ENCODE results near the gene EML4. TPM values are rescaled to one million over a fixed set of nuclear protein-coding genes. Genes with fewer than 3 reads are reported as not detected.

Gene EML4
- total RNA-seq, 1 donor from 2014 or later: 41.1 TPM

DNA sequence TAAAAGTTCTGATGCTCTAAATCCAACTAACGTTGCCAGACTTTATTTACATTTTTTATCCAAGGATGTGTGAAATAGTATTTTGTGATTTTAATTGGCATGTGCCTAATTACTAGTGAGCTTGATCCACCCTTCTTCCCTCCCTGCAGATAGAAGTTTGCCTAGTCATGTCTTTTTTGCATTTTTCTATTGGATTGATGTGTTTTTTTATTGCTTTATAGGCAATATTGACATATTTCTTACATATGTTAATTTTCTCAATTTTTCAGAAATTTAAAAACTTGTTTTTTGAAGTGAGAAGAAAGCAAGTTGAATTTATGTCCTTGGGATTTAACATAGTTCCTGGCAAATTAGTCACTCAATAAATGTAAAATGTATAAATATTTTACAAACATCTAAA is 56.4 kb downstream of the EML4 start:
- H3K4me1 Mint-ChIP-seq (ENCODE audit: unreplicated experiment): peaks cover 27% of the 10 kb centered on the region
- no peaks in the 10 kb centered on the region for H3K9me3 Mint-ChIP-seq (ENCODE audit: unreplicated experiment)

DNA sequence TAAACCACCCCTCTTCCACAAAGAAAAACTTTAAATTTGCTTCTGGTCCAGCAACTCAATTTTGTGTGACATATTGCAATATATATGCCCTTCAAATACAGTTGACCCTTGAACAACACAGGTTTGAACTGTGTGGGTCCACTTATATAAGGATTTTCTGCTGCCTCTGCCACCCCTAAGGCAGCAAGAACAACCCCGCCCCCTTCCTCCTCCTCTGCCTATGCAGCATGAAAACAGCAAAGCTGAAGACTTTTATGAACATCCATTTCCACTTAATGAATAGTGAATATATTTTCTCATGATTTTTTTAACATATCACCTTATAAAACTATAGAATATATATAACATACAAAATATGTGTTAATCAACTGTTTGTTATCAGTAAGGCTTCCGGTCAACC is 58.3 kb downstream of the EML4 start:
- Mint-ChIP-seq H3K27ac (ENCODE audit: unreplicated experiment) (peak overlapping the region; percentile 43), H3K27me3 (ENCODE audit: unreplicated experiment) (no peaks in the 10 kb centered on the region), H3K4me3 (ENCODE audit: unreplicated experiment) (no peak overlapping the region), H3K9me3 (ENCODE audit: unreplicated experiment) (no peaks in the 10 kb centered on the region), H3K36me3 (ENCODE audit: unreplicated experiment) (peaks cover 2% of the 10 kb centered on the region), H3K4me1 (ENCODE audit: unreplicated experiment) (peaks cover 28% of the 10 kb centered on the region)
- no peak for DNase-seq (ENCODE audit: extremely low spot score, unreplicated experiment)
- no peak for TF ChIP-seq CTCF (IDR thresholded peaks at IDR 0.05)

More for the DNA sequence above, 56.4 kb downstream of the EML4 start:
- H3K36me3 Mint-ChIP-seq (ENCODE audit: unreplicated experiment): peaks cover 2% of the 10 kb centered on the region
- H3K4me3 Mint-ChIP-seq (ENCODE audit: unreplicated experiment): no peak overlapping the region
- TF ChIP-seq CTCF (IDR thresholded peaks at IDR 0.05): no peak
- no peaks in the 10 kb centered on the region for H3K27me3 Mint-ChIP-seq (ENCODE audit: unreplicated experiment)
- DNase-seq (ENCODE audit: extremely low spot score, unreplicated experiment): no peak
- no peak overlapping the region for H3K27ac Mint-ChIP-seq (ENCODE audit: unreplicated experiment)

DNA sequence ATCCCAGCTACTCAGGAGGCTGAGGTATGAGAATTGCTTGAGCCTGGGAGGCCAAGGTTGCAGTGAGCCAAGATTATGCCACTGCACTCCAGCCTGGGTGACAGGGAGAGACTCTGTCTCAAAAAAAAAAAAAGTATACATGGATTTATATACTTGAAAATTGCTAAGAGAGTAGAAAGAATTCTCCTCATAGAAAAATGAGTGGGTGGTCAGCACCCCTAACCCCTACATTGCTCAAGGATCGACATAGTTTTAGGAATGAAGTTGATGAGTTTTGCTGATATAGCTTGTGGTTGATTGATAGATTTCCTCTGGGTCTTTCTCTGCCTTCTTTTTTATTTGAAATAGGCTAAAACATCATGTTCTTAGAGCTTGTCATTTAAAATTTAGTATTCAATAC is 58.9 kb downstream of the EML4 start:
- Mint-ChIP-seq H3K4me3 (ENCODE audit: unreplicated experiment) (no peak overlapping the region), H3K9me3 (ENCODE audit: unreplicated experiment) (no peaks in the 10 kb centered on the region), H3K36me3 (ENCODE audit: unreplicated experiment) (peaks cover 2% of the 10 kb centered on the region), H3K27ac (ENCODE audit: unreplicated experiment) (no peak overlapping the region), H3K4me1 (ENCODE audit: unreplicated experiment) (peaks cover 27% of the 10 kb centered on the region), H3K27me3 (ENCODE audit: unreplicated experiment) (no peaks in the 10 kb centered on the region)
- DNase-seq (ENCODE audit: extremely low spot score, unreplicated experiment): no peak
- no peak for TF ChIP-seq CTCF (IDR thresholded peaks at IDR 0.05)

DNA sequence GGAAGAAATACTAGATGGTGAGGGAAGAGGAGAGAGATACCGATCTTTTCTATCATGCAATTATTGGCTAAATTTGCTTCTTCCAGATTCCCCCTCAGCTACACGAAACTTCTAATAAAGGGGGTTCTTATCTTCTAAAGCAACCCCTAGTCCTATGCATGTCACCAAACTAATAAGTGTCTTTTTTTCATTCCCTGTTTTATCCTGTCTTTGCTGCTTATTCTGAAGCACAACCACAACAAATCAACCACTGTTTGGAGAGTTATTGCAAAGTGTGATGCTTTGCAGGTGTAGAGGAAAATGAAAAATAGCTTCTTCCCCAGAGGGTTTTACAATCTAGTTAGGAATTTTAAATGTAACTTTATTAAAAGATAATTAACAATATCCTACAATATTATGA is 60.8 kb downstream of the EML4 start:
- H3K4me1 Mint-ChIP-seq (ENCODE audit: unreplicated experiment): peaks cover 18% of the 10 kb centered on the region
- no peak overlapping the region for H3K4me3 Mint-ChIP-seq (ENCODE audit: unreplicated experiment)
- no peaks in the 10 kb centered on the region for H3K27me3 Mint-ChIP-seq (ENCODE audit: unreplicated experiment)
- H3K36me3 Mint-ChIP-seq (ENCODE audit: unreplicated experiment): no peaks in the 10 kb centered on the region
- no peak for DNase-seq (ENCODE audit: extremely low spot score, unreplicated experiment)
- no peak overlapping the region for H3K27ac Mint-ChIP-seq (ENCODE audit: unreplicated experiment)
- H3K9me3 Mint-ChIP-seq (ENCODE audit: unreplicated experiment): no peaks in the 10 kb centered on the region
- no peak for TF ChIP-seq CTCF (IDR thresholded peaks at IDR 0.05)

GRCh38 chr2:42230891-42231290 is 61.7 kb downstream of the EML4 start:
- H3K36me3 Mint-ChIP-seq (ENCODE audit: unreplicated experiment): no peaks in the 10 kb centered on the region
- no peak overlapping the region for H3K4me3 Mint-ChIP-seq (ENCODE audit: unreplicated experiment)
- DNase-seq (ENCODE audit: extremely low spot score, unreplicated experiment): no peak

More at GRCh38 chr2:42230891-42231290, 61.7 kb downstream of the EML4 start:
- Mint-ChIP-seq H3K27me3 (ENCODE audit: unreplicated experiment) (no peaks in the 10 kb centered on the region), H3K4me1 (ENCODE audit: unreplicated experiment) (peaks cover 18% of the 10 kb centered on the region), H3K27ac (ENCODE audit: unreplicated experiment) (no peak overlapping the region), H3K9me3 (ENCODE audit: unreplicated experiment) (no peaks in the 10 kb centered on the region)
- no peak for TF ChIP-seq CTCF (IDR thresholded peaks at IDR 0.05)
